Fibroblast of villous mesenchyme (primary cell): ENCODE results near the gene LMNB1. TPM values are rescaled to one million over a fixed set of nuclear protein-coding genes. Genes with fewer than 3 reads are reported as not detected.
"Not testable (repeated sequence)": the region's sequence is repeated elsewhere in the genome, so short reads cannot be mapped to it uniquely, and the experiment has no call there.

Experiments used
- DNase-seq: peaks from one replicate; pipeline ENCODE4 v3.0.0-alpha.2; 2010; ENCODE audit warnings: low read depth
- H3K4me3 ChIP-seq: 2 replicates; pipeline ENCODE4 v1.5.1; 2011; ENCODE audit warnings: low read depth, mild to moderate bottlenecking, low read length
- total RNA-seq: library from RNA; depleted of rRNA; stranded (reverse); fragments of >200 nt; gene quantifications from 2 replicates; pipeline ENCODE4 v1.2.3, GENCODE V29; 2012
- TF ChIP-seq, protein P1 (sequence below): IDR thresholded peaks from 2 replicates; pipeline ENCODE4 v1.5.1; 2012; ENCODE audit warnings: low read depth, mild to moderate bottlenecking, low read length; ENCODE audit not compliant: insufficient read depth

Gene LMNB1
- total RNA-seq, 1 donor: 47.9 TPM

DNA sequence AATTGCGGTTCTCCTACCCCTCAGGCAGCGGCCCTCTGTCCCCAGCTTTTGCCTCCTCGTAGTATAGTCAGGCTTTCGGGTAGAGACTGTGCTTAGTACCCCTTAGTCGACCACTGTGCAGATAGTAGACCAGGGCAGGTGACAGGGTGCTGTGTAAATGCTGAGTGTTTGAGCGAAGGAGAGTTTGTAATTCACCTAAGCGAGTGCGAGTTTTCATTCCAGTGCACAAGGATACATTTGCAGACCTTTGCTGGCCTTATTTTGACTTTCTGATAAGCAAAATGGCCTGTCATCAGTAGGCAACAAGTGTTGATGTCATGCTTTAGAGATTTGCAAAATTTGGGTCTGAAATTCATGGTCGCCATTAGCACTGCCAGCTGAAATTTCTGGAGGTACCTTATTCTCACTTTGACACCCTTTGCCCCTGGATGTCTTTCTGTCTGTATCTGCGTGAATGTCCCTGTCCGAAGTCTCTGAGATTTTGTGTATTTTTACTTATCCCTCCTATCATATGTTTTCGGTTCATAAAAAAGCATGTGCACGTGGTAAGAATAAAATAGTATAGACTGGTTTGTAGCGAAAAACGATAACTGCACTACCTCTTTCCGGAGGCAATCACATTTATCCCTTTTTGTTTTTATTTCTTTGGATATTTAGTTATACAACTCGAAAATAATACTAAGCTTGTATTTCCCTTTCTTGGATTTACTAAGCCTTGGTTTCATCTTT lies 1.9 kb downstream of the LMNB1 start:
- TF ChIP-seq, protein P1, sequence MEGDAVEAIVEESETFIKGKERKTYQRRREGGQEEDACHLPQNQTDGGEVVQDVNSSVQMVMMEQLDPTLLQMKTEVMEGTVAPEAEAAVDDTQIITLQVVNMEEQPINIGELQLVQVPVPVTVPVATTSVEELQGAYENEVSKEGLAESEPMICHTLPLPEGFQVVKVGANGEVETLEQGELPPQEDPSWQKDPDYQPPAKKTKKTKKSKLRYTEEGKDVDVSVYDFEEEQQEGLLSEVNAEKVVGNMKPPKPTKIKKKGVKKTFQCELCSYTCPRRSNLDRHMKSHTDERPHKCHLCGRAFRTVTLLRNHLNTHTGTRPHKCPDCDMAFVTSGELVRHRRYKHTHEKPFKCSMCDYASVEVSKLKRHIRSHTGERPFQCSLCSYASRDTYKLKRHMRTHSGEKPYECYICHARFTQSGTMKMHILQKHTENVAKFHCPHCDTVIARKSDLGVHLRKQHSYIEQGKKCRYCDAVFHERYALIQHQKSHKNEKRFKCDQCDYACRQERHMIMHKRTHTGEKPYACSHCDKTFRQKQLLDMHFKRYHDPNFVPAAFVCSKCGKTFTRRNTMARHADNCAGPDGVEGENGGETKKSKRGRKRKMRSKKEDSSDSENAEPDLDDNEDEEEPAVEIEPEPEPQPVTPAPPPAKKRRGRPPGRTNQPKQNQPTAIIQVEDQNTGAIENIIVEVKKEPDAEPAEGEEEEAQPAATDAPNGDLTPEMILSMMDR: no peak
- DNase-seq: no peak
- peak overlapping the region; percentile 94 for H3K4me3 ChIP-seq

- peak; percentile 81 for DNase-seq
- H3K4me3 ChIP-seq: peak overlapping the region; percentile 23
- TF ChIP-seq, protein P1: peak; percentile 70
Observed at GRCh38 chr5:126780165-126780827, 3.4 kb downstream of the LMNB1 start.

GRCh38 chr5:126788409-126788808 lies 11.5 kb downstream of the LMNB1 start:
- not testable (repeated sequence) for DNase-seq, H3K4me3 ChIP-seq

GRCh38 chr5:126793097-126793496 lies 16.2 kb downstream of the LMNB1 start:
- TF ChIP-seq, protein P1: no peak
- DNase-seq: no peak
- no peak overlapping the region for H3K4me3 ChIP-seq

- DNase-seq, H3K4me3 ChIP-seq: not testable (repeated sequence)
Observed at GRCh38 chr5:126793648-126794047, 16.7 kb downstream of the LMNB1 start.

- TF ChIP-seq, protein P1: no peak
- no peak for DNase-seq
- no peak overlapping the region for H3K4me3 ChIP-seq
Observed at GRCh38 chr5:126794157-126794828, 17.4 kb downstream of the LMNB1 start.

DNA sequence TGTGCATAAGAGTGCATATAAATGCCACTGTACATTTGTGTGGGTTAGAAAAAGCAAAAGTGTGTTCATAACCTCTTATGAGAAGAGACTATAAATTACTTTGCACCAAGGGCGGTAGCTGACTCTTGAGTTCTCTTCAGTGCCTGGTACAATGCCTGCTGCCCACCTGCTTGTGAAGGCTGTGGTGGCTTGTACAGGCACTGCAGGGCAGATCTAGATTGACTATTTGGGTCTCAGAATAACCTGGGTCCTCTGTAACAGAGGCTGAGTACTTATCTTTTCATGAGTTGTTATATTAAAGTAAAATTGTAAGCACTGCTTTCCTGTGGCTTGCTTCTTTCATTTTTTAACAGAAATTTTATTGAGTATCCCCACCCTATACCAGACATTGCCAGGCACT lies 22.8 kb downstream of the LMNB1 start:
- TF ChIP-seq, protein P1: no peak
- DNase-seq: no peak

More for the DNA sequence above, 22.8 kb downstream of the LMNB1 start:
- no peak overlapping the region for H3K4me3 ChIP-seq
